SHP77 (cell line): Measurements from ENCODE around the gene EBF3.
A peak's percentile ranks its signal among the peaks of the same experiment; 100 is the strongest.

Experiments
- DNase-seq, 2 experiments: peaks; one replicate each; lab custom pipeline; 2025; lab: John Stamatoyannopoulos, UW

The EBF3 gene

DNA sequence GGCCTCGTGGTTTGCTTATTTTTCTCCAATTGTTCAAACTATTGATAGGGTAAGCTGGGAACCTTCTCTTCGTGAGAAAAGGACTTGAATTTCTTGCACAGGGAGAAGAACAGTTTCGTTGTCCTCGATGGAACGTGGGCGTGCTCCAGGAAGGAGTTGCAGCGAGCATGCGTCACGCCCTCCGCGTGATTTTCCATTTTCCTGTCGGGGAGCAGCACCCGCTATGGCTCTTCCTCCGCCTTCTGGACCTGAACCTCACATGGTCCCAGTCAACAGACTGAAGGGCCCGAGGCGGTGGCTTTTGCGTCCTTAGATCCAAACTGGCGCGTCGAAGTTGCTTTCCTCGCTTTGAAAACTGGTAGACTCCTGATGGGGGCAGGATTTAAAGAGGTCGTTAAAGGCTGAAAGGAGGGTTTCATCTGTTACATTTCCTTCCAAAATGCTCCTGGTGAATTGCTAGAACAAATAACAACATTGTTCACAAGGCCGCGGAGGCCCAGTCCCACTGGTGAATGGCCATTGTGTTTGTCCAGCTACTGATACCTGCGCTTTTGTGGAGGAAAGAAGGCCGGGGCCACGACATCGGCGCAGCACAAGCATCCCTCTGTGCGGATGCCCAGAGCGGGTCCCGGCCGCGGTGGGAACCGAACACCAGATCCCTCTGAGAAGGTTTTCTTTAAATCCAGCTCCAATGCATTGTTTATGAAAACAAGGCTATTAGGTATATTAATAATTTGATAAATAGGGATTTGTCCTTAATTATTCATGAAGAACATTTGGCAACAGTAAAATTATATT, 75.9 kb downstream of the EBF3 start:
- DNase-seq, result no peak

DNA sequence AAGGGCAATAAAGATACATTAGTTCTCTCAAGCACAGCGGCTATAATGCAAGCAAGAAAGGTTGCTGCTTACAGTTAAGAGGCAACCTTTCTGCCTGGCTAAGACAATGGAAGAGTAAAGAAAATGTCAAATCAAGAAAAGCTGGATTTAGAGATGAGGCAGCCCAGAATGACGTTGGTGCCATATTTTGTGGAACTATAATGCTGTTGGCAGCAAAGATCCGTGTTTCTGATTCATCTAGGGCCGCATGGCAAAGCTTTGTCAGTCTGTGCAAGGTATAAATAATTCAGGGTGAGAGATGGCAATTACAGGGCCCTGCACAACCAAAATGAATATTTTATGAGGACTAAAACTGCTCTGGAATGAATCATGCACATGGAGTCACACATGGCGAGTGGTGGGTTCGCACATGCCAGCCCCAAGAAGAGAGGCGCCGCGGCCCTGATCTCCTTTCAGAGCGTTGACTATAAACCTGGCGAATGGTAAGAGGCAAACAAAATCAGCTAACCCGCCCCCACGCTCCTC, 76.6 kb downstream of the EBF3 start:
- no peak for DNase-seq

DNA sequence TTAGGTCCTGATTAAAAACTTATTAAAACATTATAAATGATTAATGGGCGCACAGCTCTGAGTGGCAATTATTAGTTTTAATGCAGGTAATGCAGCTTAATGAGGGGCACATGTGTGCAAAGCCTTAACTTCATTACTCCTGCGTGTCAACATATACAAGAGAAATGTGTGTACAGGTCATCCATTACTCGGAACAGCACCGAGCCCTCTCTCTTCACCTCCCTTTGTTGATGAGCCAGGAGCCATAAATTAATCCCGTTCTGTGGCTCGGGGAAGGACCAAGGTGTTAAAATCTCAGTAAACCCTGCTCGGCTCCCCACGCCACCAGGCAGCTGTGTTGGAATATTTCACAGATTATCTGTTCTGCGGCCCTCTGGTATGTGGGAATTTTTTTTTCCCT, 77.8 kb downstream of the EBF3 start:
- DNase-seq, result no peak

DNA sequence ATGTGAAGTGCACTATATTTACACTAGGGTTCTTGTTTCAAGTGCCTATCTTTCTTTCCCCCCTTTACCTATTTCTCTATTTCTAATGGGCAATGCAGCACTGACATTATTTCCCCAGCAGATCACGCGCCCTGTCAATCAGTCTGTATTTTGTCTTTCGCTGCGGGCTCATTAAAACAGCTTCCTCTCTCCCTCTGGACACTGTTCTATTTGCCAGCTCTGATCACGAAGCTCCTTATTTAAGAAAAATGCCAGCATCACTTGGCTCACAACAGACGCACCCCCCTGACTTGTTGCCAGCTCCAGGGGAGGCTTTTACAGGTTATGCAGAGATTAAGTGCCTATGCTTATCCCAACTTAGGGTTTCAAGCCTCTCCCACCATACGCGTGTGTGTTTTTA, 78.5 kb downstream of the EBF3 start:
- DNase-seq, result no peak

DNA sequence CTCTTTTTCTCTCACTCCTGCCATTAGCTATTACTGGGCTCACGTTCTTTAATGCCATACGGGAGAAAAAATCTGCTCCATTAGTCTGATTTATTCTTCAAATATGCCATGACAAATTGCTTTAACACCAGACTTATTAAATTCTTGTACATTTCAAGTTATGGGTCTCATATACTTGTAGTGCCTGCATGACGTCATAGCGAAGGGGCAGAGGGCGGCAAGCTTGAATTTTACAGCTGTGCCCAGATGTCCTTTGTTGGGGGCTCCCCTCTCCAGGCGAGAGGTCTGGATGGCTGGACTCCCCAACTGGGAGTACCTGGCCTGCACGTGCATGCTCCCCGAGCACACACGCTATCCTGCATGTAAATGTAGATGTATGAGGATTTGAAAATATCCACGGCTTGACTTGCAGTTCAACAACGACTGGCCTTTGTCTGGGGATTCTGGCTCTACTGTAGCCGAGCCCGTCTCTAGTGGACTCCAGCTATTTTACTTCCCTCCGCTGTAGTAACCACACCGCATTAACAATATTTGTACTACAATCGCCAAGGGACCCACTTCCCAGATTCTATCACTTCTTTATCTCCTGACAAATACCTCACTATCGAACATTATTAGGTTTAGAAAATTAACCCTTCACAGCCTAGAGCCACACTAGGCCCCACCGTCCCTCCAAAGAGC, 79.5 kb downstream of the EBF3 start:
- no peak for DNase-seq

DNA sequence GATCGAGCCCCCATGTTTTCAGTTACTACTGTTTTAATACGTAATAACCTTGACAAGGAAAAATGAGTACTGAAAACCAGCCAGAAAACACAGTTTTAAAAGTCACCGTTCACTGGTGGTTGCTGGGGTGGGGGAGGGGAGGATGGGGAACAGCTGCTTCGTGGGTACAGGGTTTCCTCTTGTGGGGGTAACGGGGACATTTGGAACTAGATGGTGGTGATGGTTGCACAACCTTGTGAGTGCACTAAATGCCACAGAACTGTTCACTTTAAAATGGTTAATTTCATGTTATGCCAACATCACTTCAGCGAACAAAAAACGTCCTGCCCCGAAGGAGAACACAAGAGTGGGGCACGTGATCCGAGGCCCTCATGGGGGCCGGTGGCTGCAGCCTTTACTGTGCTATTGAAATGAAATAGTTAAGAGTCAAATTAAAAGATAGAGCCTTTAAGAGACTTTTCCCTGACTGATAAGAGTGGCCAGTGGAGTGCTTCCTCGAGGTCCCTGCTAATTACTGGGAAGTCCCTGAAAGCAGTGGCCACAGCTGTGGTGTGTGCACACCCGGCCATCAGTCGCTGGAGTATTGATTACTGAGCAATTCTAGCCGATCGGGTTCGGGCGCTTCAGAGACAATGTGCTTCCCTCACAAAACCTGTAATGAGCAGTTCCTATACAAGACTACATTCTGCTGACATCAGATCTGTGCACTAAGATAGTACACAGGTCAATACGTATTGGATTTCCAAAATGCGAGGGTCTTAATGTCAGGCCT, 80.3 kb downstream of the EBF3 start:
- no peak for DNase-seq

DNA sequence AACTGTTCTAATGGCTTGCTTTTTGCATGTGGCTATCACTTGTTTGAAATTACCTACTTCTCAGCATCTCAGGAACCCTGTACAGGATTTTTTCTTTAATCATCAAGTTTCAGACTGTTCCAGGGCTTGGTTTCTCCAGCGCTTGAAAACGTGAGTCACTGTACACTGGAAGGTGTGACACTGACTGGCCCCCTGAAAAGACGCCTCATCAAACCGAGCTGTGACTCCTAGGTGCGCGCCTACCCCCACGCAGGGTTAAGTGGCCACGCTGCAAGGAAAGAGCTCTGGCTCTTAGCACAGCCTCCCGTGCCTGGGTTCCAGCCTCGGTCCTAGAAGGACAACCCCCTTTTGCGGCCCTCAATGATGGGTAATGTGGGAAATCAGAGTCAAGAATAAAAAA, 81.0 kb downstream of the EBF3 start:
- no peak for DNase-seq

DNA sequence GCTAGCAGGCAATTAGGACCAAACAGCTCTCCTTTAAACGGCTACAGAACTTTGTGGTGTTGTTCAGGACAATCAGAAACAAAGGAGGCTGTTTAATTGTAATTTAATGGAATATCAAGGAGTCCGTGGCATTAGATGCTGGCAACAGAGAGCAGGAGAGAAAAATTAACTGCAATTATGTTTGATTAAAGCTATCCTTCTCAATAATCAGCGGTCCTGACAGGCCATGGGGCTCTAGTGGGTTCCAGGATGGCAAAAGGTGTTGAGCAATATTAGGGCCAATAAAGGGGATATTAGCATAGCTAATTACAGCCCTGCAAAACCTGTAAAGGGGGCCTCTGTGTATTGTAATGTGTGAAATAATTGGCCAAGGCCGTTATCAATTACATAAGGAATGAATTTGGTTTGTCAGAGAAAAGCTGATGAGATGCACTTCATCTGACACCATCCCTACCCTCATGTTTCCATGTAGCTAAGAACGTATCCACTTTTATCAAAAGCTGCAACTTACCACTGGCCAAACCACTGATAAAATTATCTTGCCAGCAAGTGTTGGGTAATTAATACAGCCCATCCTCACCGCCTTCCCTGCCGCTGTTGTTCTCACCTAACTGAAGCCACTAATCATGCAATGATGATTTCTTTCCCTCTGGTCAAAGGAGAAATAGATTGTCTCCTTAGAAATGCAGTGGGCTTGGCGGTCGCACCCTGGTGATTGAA, 81.6 kb downstream of the EBF3 start:
- DNase-seq, result no peak

DNA sequence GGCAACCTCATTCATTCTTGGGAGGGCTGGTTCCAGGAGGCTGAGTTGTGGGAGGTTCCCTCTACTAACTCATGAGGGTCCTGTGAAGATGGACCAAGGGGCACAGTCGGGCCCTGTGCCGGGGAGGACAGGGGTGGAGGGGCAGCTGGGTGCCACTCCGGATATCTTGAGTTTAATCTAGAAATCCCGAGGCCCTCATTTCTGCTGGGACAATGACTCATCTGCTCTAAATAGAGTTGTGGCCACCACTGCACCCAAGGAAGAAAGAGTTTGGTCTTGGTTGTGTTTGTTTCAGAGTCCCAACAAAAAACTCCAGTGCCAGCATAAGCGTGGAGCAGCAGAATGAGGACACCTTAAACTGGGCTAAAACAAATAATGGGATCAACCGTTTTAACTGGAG, 82.4 kb downstream of the EBF3 start:
- DNase-seq, result no peak

DNA sequence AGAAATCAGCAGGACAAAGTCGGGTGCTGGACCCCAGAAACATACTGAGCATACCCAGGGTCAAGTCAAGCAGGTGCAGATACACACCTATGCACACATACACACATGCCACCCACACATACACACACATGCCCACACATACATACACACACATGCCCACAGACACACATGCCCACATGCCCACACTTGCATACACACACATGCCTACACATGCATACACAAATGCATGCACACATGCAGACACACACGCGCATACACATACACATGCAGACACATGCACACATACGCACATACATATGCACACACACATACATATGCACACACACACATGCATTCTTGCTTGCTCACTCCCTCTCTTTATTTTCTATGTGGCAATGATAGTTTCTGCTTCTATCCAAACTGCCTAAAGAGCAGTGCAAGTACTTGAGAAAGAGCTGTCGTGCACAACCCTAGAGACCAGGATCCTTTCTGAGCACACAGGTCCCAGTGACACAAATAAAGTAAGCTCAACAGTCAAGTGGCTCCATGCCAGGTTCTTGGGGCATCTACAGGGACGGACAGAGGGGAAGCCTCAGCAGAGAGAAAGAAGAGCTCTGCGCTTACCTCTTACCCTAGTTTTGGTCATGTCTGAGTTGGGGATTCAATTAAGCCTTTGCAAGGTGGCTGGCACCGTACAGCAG, 83.7 kb downstream of the EBF3 start:
- DNase-seq, result no peak

DNA sequence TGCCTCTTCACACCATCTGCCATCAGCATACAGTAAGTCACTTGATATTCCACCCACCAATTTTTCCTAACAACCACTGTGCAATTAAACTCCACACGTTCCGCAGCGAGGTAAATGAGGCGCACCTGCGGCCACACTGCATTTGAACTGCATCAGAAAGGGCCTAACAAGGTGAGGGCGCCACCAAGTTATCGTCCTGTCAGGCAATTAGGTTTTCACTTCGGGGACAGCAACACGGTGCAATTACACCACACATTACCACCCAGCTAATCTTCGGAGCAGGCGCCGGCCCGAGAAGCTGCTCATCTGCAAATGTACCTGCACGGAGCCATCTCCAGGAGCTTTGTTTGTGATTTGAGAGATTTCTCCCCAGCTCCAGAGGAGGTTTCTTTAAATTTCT, 84.4 kb downstream of the EBF3 start:
- no peak for DNase-seq

DNA sequence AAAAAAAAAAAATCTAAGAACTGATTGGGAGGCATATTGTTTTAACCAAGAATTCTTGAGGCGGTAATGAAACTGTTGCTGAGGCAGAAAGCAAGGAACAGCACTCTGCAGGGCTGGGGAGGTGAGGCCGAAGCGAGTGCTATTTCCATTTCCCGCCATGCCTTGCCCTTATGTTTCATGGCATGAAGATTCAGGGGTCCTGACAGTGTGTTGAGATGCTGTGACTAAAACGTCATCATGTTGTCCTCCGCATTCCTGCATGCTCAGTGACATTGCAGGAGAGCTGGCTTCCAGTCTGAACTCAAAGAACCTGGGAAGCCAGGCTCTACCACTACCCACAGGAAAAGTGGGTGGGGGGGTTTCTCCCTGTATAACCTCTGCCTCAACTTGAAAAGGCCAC, 85.2 kb downstream of the EBF3 start:
- no peak for DNase-seq

DNA sequence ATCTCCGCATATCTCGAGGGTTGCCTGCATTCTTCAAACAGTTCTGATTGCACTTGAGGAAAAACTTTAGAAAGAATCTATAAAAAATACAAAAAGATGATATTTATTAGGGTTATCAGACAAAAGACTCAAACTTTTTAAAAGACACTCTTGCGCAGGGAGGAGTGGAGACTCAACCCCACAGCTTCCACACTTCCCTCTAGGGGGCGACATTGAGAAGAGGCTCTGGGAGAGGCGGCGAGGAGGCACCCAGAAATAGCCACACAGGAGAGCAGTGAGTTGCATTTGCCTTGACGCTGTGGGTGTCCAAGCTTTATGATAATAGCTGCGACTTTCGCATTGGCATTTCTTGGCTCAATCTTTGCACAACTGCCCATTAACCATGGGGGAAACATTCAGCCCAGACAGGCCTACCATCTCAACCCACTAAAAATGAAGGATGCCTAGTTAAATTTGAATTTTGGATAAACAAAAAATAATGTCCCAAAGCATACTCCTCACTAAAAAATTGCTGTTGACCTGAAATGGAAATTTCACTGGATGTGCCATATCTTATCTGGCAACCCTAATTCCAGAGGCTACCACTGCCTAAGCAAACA, 86.2 kb downstream of the EBF3 start:
- DNase-seq, result peak in 1 of 2 experiments; percentile 3

DNA sequence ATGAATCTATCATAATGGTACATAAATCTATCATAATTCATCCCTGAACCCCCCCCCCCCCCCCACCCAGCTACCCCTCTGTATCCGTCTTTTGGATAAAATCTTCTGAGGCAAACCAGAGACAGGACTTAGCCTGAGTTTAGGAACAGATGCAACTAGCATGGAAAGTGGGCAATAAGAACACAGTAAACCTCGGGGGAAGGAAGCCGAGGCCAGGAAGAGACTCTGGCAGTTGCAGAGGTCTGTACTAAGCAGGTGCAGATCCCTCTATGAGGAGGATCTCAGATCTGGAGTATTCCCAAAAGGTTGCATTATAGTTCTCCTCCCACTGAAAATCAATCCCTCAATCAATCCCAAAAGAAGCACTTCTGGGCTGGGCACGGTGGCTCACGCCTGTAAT, 87.2 kb downstream of the EBF3 start:
- DNase-seq, result no peak

DNA sequence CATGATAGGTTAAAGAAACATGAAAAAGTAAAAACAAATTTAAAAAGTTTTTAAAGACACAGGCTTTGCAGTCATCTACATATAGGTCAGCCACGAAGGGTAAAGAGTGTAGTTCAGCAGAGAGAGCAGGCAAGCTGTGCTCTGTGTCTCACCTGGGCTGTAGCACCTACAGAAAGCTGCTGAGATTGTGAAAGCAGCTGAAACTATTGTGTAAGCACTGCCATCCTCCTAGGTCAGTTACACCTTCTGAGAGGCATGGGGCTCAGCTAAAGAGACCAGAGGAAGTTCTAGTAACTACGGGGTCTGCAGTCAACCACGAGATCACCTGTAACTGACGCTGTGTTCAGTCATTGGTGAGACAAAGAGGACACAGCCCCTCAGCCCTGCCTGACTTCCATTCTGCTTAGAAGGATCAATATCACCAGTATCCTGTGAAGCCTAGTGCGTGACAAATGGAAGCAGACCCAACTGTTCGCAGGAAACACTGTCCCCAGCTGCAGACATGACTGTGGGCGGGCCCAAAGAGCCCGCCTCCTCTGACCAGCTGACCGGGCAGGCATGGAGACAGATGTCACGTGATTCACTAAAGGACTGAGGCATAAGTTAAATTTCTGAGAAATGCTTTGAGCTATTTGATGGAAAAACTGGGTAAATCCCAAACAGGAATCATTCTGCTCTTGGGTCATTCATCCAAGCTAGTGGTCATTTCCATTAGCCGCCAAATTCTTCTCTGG, 87.9 kb downstream of the EBF3 start:
- DNase-seq, result no peak

DNA sequence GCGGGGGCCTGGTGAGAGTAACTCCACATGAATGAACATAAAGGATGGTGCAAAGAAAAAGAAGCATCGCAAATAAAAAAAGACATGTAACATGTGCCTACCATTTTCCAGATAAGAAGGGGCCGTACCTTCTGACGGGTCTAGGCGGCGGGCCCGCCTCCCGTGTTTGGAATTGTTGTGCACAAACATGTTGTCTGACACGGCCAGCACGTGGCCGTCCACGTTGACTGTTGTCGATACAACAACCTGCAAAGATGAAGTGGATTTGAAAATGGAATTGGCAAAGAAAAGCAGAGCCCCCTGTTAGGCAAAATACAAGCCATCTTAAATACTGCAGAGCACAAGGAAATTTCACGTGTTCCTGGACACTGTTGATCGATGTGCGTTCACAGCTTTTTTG, 90.7 kb downstream of the EBF3 start:
- DNase-seq, result no peak

DNA sequence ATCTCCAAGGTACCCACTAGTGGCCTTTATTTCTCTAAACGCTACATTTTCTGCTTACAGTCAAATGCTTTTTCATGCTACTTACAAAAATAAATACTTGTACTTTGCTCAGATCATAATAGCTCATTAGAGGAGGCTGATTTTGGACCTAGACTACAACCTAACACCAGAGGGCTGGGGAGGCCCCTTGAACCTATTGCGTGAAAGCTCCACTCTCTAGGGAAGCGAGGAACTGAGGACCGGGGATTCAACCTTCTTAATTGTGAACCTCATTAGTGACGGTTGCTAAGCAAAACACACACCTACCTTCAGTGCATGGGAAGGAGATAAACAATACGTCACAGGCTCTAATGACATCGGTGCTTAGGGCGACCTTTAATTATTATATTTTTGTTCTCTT, 92.1 kb downstream of the EBF3 start:
- no peak for DNase-seq

DNA sequence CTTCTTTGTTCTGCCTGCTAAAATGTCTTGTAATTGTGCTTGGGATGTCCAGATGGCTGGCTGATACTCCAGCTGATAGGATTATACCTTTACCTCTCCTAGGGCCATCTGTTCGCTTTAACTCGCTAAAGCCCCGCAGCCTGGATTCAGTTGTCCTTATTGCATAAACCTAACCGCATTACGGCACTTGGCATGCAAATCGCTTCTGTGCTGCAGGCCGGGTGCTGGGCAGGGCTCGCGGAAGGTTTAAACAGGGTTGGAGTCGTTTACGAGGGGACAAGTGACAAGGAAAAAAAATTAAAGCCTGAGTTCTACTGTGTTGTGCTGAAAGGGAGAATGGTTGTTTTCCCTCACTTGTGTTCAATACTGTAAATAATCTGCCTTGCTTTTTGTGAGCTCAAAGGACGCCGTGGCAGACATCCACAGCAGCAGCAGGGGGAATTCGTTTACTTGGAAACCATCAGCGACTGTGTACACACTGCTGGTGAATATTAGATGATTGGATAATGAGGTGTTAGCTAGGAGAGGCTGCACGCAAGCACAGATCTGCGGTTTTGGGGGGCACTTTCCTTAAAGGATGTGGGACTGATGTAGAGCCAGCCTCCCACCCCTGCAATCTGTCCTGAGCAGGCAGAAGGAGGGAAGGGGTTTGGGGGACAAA, 93.0 kb downstream of the EBF3 start:
- no peak for DNase-seq

DNA sequence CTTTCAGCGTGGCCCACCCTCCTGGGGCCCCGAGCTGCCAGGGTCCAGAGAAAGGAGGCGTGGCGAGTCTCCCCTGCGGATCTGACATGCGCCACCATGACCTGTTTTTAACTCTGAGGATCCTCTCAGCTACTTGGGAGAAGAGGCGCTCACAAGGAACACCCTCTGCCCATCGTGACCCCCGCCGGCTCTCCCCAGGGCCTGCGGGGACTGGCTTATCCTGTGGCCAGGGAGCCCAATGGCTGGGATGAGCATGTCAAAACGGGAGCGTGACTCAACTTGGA, 93.7 kb downstream of the EBF3 start:
- DNase-seq, result no peak
